ENCODE results near the gene BDH1.

BDH1 gene

DNA sequence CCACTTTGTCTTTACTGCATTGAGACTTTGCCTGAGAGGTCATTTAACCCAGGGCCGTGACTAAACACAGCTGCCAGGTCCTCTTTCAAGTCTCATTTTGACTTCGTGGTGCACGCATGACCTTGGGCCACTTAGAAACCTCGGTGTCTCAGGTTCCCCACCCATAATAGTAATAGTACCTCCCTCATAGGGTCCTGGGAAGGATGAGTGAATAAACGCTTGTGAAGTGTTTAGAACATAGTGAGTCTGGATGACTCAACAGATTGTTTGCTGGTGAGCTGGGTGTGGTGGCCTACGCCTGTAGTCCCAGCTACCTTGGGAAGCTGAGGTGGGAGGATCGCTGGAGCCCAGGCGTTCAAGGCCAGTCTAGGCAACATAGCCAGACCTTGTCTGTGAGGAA is 56.3 kb downstream of the BDH1 start:
- Histone ChIP-seq H3K27me3 (ENCODE audit: low read depth, low read length) (no peaks in the 10 kb centered on the region), H3K36me3 (replicated peaks; ENCODE audit: low read depth, low read length) (no peaks in the 10 kb centered on the region), H3K4me3 (ENCODE audit: low read length) (no peak overlapping the region), H4K20me1 (ENCODE audit: insufficient read depth, low read length) (no peaks in the 10 kb centered on the region), H3K9ac (ENCODE audit: low read length) (no peak overlapping the region), H3K4me1 (ENCODE audit: low read length) (peaks cover 10% of the 10 kb centered on the region), H3K4me2 (ENCODE audit: low read length) (no peak overlapping the region), H3K9me3 (ENCODE audit: insufficient read depth, low read length) (no peaks in the 10 kb centered on the region), H2AFZ (ENCODE audit: low read depth, low read length) (no peak overlapping the region), H3K79me2 (ENCODE audit: low read length) (no peaks in the 10 kb centered on the region), H3K27ac (ENCODE audit: low read length) (no peak overlapping the region)
- TF ChIP-seq, protein P1, sequence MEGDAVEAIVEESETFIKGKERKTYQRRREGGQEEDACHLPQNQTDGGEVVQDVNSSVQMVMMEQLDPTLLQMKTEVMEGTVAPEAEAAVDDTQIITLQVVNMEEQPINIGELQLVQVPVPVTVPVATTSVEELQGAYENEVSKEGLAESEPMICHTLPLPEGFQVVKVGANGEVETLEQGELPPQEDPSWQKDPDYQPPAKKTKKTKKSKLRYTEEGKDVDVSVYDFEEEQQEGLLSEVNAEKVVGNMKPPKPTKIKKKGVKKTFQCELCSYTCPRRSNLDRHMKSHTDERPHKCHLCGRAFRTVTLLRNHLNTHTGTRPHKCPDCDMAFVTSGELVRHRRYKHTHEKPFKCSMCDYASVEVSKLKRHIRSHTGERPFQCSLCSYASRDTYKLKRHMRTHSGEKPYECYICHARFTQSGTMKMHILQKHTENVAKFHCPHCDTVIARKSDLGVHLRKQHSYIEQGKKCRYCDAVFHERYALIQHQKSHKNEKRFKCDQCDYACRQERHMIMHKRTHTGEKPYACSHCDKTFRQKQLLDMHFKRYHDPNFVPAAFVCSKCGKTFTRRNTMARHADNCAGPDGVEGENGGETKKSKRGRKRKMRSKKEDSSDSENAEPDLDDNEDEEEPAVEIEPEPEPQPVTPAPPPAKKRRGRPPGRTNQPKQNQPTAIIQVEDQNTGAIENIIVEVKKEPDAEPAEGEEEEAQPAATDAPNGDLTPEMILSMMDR (IDR thresholded peaks at IDR 0.05; ENCODE audit: low read depth, low read length): no peak
- no peak for TF ChIP-seq EZH2phosphoT487 (IDR thresholded peaks at IDR 0.05; ENCODE audit: low read depth)

DNA sequence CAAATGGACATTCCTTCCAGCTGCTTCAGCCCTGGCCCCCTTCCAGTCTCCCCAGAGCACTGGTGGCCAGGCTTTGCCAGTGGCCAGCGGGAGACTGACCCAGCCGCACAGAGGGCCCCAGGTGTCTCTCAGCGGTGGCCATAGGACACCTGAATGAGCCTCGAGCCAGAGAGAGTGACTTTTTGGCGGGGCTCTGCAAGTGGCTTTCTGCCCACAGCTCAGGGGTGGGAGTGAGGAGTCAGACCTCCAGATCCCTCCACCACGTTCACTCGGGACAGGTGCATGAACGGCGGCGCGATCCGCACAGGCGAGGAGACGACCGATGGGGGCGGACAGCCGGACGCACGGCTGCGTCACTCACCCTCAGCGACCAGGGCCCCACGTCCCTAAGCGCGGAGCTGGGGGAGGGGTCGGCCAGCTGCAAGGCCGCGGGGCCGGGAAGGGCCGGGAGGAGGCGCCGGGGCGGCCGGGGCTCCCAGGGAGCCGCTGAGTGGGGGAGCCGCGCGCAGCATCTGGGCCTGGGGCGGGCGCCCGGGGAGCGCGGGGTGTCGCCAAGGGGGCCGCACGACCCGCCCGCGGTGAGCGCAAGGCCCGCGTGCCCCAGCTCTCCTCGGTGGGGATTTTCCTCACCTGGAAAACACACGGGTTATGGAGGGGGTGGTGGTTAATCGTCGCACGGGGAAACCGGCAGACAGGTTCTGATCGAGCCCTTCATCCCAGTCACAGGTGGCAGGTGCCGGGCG is 57.1 kb downstream of the BDH1 start:
- Histone ChIP-seq H2AFZ (ENCODE audit: low read depth, low read length) (no peak overlapping the region), H3K4me1 (ENCODE audit: low read length) (peaks cover 10% of the 10 kb centered on the region), H3K27me3 (ENCODE audit: low read depth, low read length) (no peaks in the 10 kb centered on the region), H3K27ac (ENCODE audit: low read length) (no peak overlapping the region), H3K4me2 (ENCODE audit: low read length) (no peak overlapping the region), H3K9ac (ENCODE audit: low read length) (no peak overlapping the region), H3K9me3 (ENCODE audit: insufficient read depth, low read length) (no peaks in the 10 kb centered on the region), H3K79me2 (ENCODE audit: low read length) (no peaks in the 10 kb centered on the region), H3K36me3 (replicated peaks; ENCODE audit: low read depth, low read length) (no peaks in the 10 kb centered on the region), H4K20me1 (ENCODE audit: insufficient read depth, low read length) (no peaks in the 10 kb centered on the region), H3K4me3 (ENCODE audit: low read length) (no peak overlapping the region)
- no peak for TF ChIP-seq EZH2phosphoT487 (IDR thresholded peaks at IDR 0.05; ENCODE audit: low read depth)
- TF ChIP-seq, protein P1 (IDR thresholded peaks at IDR 0.05; ENCODE audit: low read depth, low read length): no peak

DNA sequence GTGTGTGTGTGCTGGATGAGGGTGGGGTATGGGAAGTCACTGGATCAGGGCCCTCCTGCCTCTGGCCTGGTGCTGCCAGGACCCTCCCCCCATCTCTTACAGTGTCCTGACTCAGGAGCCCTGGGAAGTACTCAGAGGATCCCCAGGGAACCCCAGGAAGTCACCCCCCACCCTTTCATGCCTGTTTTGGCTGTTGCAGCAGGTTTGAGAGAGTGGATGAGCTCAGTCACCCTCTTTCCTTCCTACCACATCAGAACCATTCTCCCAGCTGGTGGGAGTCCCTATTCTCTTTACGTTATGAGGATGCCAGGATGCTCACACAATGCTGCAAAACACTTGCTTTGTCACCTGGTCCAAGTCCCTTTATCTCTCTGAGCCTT is 59.0 kb downstream of the BDH1 start:
- Histone ChIP-seq H3K4me1 (ENCODE audit: low read length) (peaks cover 4% of the 10 kb centered on the region), H3K27me3 (ENCODE audit: low read depth, low read length) (no peaks in the 10 kb centered on the region), H3K36me3 (replicated peaks; ENCODE audit: low read depth, low read length) (no peaks in the 10 kb centered on the region), H3K27ac (ENCODE audit: low read length) (no peak overlapping the region), H3K9ac (ENCODE audit: low read length) (no peak overlapping the region), H3K9me3 (ENCODE audit: insufficient read depth, low read length) (no peaks in the 10 kb centered on the region), H2AFZ (ENCODE audit: low read depth, low read length) (no peak overlapping the region), H3K79me2 (ENCODE audit: low read length) (no peaks in the 10 kb centered on the region), H4K20me1 (ENCODE audit: insufficient read depth, low read length) (no peaks in the 10 kb centered on the region), H3K4me2 (ENCODE audit: low read length) (no peak overlapping the region), H3K4me3 (ENCODE audit: low read length) (no peak overlapping the region)
- TF ChIP-seq, protein P1 (IDR thresholded peaks at IDR 0.05; ENCODE audit: low read depth, low read length): no peak

DNA sequence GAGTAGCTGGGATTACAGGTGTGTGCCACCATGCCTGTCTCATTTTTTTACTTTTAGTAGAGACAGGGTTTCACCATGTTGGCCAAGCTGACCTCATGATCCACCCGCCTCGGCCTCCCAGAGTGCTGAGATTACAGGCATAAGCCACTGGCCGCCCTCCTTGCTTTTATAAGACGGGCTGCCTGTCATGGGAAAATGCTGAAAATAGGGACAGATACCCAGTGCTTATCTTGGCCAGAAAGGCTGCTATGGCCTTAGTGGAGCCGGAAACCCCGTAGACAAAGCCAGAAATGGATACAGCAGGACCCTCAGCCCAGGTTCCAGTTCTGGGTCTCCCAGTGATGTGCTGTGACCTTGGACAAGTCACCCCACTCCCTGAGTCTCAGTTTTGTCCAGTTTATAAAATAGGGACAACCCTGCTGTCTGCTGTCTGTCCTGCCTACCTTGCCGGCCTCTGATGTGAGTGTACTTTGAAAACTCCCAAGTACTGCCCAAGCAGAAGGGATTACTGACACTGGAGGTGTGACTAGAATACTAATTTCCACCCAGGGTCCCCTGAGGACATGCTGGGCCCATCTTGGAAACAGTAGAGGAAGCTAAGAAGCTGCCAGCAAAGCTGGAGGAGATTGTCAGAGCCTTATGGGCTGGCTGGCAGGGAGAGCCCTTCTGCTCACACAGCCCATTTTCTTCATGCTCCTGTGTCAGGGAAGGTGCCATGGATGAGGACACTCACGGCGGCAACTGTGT is 59.6 kb downstream of the BDH1 start:
- Histone ChIP-seq H3K4me1 (ENCODE audit: low read length) (no peaks in the 10 kb centered on the region), H3K27me3 (ENCODE audit: low read depth, low read length) (no peaks in the 10 kb centered on the region), H3K4me2 (ENCODE audit: low read length) (no peak overlapping the region), H2AFZ (ENCODE audit: low read depth, low read length) (no peak overlapping the region), H3K9ac (ENCODE audit: low read length) (no peak overlapping the region), H3K9me3 (ENCODE audit: insufficient read depth, low read length) (no peaks in the 10 kb centered on the region), H4K20me1 (ENCODE audit: insufficient read depth, low read length) (no peaks in the 10 kb centered on the region), H3K36me3 (replicated peaks; ENCODE audit: low read depth, low read length) (no peaks in the 10 kb centered on the region), H3K4me3 (ENCODE audit: low read length) (no peak overlapping the region), H3K79me2 (ENCODE audit: low read length) (no peaks in the 10 kb centered on the region), H3K27ac (ENCODE audit: low read length) (no peak overlapping the region)
- TF ChIP-seq EZH2phosphoT487 (IDR thresholded peaks at IDR 0.05; ENCODE audit: low read depth): no peak
- TF ChIP-seq, protein P1 (IDR thresholded peaks at IDR 0.05; ENCODE audit: low read depth, low read length): no peak

Data from OCI-LY3 (cell line).